ENCODE results near the gene BPIFB6.

Gene BPIFB6, protein sequence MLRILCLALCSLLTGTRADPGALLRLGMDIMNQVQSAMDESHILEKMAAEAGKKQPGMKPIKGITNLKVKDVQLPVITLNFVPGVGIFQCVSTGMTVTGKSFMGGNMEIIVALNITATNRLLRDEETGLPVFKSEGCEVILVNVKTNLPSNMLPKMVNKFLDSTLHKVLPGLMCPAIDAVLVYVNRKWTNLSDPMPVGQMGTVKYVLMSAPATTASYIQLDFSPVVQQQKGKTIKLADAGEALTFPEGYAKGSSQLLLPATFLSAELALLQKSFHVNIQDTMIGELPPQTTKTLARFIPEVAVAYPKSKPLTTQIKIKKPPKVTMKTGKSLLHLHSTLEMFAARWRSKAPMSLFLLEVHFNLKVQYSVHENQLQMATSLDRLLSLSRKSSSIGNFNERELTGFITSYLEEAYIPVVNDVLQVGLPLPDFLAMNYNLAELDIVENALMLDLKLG

DNA sequence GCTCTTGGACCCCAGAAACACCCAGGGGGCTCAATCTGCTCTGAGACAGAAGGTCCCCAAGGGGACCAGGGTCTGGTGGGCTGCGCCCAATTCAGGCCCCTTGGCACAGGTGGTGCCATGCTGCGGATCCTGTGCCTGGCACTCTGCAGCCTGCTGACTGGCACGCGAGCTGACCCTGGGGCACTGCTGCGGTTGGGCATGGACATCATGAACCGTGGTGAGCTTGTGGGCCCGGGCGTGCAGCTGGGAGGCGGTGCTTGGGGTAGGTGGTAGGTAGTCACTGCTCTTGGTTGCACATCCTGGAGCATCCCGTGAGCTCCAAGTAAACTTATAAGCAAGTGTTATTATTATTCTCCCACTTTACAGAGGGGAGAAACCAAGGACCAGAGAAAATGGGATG lies at the start of gene BPIFB6:
Gene BPIFB6 (plus strand): TSS at position 118 of the 400 bp plus-strand sequence. CDS start 0 bp downstream, at position 118.
- DNase-seq (ENCODE audit: low read depth) = no peak

DNA sequence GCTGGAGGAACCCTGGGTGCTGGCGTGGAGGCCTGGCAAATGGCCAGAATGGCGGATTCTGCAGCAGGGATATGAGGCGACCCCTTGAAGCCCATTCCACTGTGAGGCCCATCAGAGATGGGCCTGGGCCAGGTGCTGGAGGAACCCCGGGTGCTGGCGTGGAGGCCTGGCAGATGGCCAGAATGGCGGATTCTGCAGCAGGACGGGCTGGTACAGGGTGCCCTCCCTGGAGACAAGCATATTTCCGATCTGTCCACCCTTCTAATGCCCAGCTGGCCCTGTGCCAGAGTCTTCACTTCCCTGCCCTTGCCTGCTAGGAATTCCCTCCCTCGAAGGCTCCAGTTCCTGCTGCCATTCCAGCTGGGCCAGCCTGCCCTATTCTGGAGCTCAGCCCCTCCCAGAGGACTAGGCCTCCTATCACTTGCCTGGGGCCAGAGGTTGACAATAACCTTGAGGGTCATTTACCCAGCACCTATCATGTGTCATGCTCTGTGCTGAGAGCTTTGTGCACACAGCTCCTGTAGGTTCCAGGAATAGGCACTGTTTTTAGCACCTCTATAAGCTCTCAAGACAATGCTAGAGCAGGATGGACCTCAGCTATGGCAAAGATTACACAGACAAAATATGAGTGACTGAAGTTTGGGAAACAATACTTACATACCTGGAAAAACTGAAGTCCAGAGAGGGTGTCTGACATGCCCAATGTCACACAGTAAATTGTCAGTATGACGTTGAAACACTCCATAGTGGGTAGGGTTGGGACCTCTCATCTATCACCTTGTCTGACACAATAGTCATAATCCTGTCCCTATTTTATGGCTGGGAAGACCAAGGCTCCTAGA lies 48.6 kb upstream of the BPIFB6 start:
- H3K4me3 ChIP-seq (ENCODE audit: low read depth, low read length) = no peak overlapping the region
- no peak for DNase-seq (ENCODE audit: low read depth)
- TF ChIP-seq, protein P1, sequence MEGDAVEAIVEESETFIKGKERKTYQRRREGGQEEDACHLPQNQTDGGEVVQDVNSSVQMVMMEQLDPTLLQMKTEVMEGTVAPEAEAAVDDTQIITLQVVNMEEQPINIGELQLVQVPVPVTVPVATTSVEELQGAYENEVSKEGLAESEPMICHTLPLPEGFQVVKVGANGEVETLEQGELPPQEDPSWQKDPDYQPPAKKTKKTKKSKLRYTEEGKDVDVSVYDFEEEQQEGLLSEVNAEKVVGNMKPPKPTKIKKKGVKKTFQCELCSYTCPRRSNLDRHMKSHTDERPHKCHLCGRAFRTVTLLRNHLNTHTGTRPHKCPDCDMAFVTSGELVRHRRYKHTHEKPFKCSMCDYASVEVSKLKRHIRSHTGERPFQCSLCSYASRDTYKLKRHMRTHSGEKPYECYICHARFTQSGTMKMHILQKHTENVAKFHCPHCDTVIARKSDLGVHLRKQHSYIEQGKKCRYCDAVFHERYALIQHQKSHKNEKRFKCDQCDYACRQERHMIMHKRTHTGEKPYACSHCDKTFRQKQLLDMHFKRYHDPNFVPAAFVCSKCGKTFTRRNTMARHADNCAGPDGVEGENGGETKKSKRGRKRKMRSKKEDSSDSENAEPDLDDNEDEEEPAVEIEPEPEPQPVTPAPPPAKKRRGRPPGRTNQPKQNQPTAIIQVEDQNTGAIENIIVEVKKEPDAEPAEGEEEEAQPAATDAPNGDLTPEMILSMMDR (IDR thresholded peaks at IDR 0.05; ENCODE audit: insufficient read depth, low read depth, low read length, missing control alignments) = no peak

More for the DNA sequence above, at the start of gene BPIFB6:
- TF ChIP-seq, protein P1 (IDR thresholded peaks at IDR 0.05; ENCODE audit: insufficient read depth, low read depth, low read length, missing control alignments) = no peak
- H3K4me3 ChIP-seq (ENCODE audit: low read depth, low read length) = no peak within 1 kb of the TSS

DNA sequence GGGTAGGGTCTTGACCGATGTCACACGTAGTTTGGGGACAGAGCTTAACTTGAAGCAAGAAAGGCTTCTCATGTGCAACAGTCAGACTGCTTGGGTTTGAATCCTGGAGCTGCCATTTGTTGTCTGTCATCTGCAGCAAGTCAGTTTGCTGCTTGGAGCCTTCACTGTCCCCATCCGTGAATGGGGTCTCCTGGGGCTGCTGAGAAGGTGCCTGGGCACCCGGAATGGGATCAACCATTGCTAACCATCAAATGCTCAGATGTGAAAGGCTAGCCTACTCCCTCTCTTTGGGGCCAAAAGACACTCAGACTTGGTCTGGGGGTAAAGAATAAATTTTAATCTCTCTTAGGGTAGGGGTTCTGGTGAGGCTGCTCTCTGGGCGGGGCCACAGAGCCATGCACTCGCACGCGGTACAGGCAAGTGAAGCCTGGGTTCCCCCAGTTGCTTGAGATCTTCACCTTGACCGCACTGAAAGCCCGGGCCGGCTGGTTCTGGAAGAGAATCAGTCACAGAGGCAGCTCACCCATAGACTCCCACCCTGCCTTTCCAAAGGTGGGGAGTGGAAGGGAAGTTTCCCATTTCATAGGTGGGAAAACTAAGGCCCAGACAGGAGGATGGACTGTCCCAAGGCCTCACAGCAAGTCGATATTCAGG lies 47.9 kb upstream of the BPIFB6 start:
- DNase-seq (ENCODE audit: low read depth) = no peak
- TF ChIP-seq, protein P1 (IDR thresholded peaks at IDR 0.05; ENCODE audit: insufficient read depth, low read depth, low read length, missing control alignments) = no peak
- H3K4me3 ChIP-seq (ENCODE audit: low read depth, low read length) = no peak overlapping the region

DNA sequence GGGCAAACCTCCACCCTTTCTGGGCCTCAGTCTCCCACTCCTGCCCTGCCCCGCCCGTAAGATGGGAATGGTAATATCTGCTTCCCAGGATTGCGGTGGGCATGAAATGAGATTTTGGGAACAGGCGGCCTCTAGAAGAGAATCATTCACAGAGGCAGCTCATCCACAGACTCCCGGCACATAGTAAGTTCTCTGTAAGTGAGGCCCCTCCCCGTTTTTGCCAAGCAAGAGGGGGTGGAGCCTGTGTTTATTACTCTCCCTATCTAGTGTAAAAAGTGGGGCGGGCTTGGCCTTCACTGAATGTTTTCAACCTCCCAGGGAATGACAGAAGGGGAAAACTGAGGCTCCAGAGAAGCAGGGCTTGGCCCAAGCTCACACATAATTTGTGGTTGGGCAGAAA lies 47.3 kb upstream of the BPIFB6 start:
- TF ChIP-seq, protein P1 (IDR thresholded peaks at IDR 0.05; ENCODE audit: insufficient read depth, low read depth, low read length, missing control alignments) = no peak
- no peak for DNase-seq (ENCODE audit: low read depth)
- no peak overlapping the region for H3K4me3 ChIP-seq (ENCODE audit: low read depth, low read length)

DNA sequence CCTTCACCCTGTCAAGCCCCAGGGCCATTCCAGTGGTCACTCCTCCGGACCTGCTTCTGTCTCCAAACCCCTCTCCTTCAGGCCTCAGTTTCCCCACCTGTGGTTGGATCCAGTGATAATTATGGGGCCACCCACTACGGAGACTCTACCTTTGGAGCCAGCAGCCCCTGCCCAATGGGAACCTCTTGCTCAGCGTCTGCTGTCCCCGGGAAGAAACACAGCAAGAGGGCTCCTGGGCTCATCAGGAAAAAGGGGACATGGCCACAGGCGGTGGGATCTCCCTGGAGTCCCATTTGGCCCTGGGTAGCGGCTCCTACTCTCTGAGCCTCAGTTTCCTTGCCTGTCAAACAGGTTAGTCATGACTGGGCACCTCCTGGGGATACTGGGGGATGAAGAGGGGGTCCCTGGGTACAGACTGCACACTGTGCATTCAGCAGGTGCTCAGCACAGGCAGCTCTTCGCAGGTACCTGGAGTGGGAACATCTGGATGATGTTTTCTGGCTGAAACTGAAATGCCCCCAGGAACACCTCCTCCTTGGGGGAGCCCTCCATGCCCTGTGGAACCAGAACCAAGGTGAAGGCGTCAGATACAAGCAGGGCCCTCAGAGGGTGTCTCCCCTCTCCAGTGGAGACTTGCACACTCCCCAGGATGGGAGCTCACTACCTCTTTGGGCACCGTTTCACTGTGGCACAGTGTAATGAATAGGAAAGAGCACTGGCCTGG lies 46.7 kb upstream of the BPIFB6 start:
- TF ChIP-seq, protein P1 (IDR thresholded peaks at IDR 0.05; ENCODE audit: insufficient read depth, low read depth, low read length, missing control alignments) = no peak
- no peak for DNase-seq (ENCODE audit: low read depth)
- H3K4me3 ChIP-seq (ENCODE audit: low read depth, low read length) = no peak overlapping the region

DNA sequence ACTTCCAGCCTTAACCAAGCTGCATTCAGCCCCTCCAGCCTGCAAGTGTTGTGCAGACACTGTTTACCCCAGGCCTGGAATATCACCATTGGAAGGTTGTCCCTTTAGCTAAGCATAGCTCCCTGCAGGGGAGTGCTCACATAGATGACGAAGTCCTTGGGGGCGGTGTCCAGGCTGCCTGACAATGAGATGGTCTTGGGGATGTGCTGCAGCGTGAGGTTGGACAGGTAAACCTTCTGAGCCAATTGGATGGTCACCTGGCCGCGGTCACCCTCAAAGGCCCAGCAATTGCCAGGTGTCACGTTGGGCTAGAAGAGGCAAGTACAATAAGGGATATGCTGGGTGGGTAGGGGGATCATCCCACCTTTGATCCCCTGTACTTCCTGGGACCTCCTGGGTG lies 45.9 kb upstream of the BPIFB6 start:
- DNase-seq (ENCODE audit: low read depth) = no peak
- TF ChIP-seq, protein P1 (IDR thresholded peaks at IDR 0.05; ENCODE audit: insufficient read depth, low read depth, low read length, missing control alignments) = no peak
- no peak overlapping the region for H3K4me3 ChIP-seq (ENCODE audit: low read depth, low read length)
